Mononuclear cell (primary cell): Measurements from ENCODE around the gene TMBIM1. TPM values are rescaled to one million over a fixed set of nuclear protein-coding genes. Genes with fewer than 3 reads are reported as not detected.
A peak's percentile ranks its signal among the peaks of the same experiment; 100 is the strongest.
"Not testable (repeated sequence)": the region's sequence is repeated elsewhere in the genome, so short reads cannot be mapped to it uniquely, and the experiment has no call there.

Experiments used
- H3K27me3 ChIP-seq: 2 replicates; pipeline ENCODE4 v1.6.0; 2011; ENCODE audit warnings: low read length, control low read depth; ENCODE audit not compliant: insufficient read depth
- H3K4me1 ChIP-seq: 2 replicates; pipeline ENCODE4 v1.5.1; 2011; ENCODE audit warnings: mild to moderate bottlenecking, low read length, control low read depth; ENCODE audit not compliant: insufficient read depth
- H3K4me3 ChIP-seq: 2 replicates; pipeline ENCODE4 v1.5.1; 2011; ENCODE audit warnings: mild to moderate bottlenecking, low read length, moderate library complexity
- H3K9me3 ChIP-seq: 2 replicates; pipeline ENCODE4 v1.5.1; 2011; ENCODE audit warnings: low read depth, mild to moderate bottlenecking, control low read depth, low read length
- total RNA-seq: library from RNA; depleted of rRNA; stranded (reverse); fragments of >200 nt; gene quantifications from one replicate; pipeline ENCODE4 v1.2.3, GENCODE V29; 2012

TMBIM1 gene
- total RNA-seq, 1 donor = 87.5 TPM

- peaks cover 78% of the 10 kb centered on the region for H3K4me1 ChIP-seq
- peak overlapping the region; percentile 50 for H3K4me3 ChIP-seq
- H3K27me3 ChIP-seq = no peaks in the 10 kb centered on the region
- no peaks in the 10 kb centered on the region for H3K9me3 ChIP-seq
These were observed 31.5 kb upstream of the TMBIM1 start for GRCh38 chr2:218323526-218324472.

GRCh38 chr2:218322768-218323525 is 30.6 kb upstream of the TMBIM1 start:
- Histone ChIP-seq H3K9me3 (no peaks in the 10 kb centered on the region), H3K4me1 (peaks cover 74% of the 10 kb centered on the region), H3K27me3 (no peaks in the 10 kb centered on the region), H3K4me3 (peak overlapping the region; percentile 50)

GRCh38 chr2:218320704-218321336 is 28.5 kb upstream of the TMBIM1 start:
- H3K9me3 ChIP-seq = no peaks in the 10 kb centered on the region
- H3K27me3 ChIP-seq = no peaks in the 10 kb centered on the region
- H3K4me1 ChIP-seq = peaks cover 74% of the 10 kb centered on the region
- H3K4me3 ChIP-seq = no peak overlapping the region

GRCh38 chr2:218319813-218320365 is 27.6 kb upstream of the TMBIM1 start:
- Histone ChIP-seq H3K9me3 (no peaks in the 10 kb centered on the region), H3K4me3 (no peak overlapping the region), H3K27me3 (no peaks in the 10 kb centered on the region), H3K4me1 (peaks cover 70% of the 10 kb centered on the region)

- no peak overlapping the region for H3K4me3 ChIP-seq
- no peaks in the 10 kb centered on the region for H3K9me3 ChIP-seq
- no peaks in the 10 kb centered on the region for H3K27me3 ChIP-seq
- H3K4me1 ChIP-seq = peaks cover 70% of the 10 kb centered on the region
These were observed 25.9 kb upstream of the TMBIM1 start for GRCh38 chr2:218318241-218318640.

- Histone ChIP-seq H3K9me3 (no peaks in the 10 kb centered on the region), H3K4me1 (peaks cover 74% of the 10 kb centered on the region), H3K27me3 (no peaks in the 10 kb centered on the region), H3K4me3 (no peak overlapping the region)
These were observed 25.5 kb upstream of the TMBIM1 start for GRCh38 chr2:218317835-218318234.

GRCh38 chr2:218317303-218317630 is 25.0 kb upstream of the TMBIM1 start:
- Histone ChIP-seq H3K9me3 (no peaks in the 10 kb centered on the region), H3K4me3 (no peak overlapping the region), H3K4me1 (peaks cover 75% of the 10 kb centered on the region), H3K27me3 (no peaks in the 10 kb centered on the region)

- H3K4me3 ChIP-seq = no peak overlapping the region
- no peaks in the 10 kb centered on the region for H3K9me3 ChIP-seq
- H3K27me3 ChIP-seq = no peaks in the 10 kb centered on the region
- H3K4me1 ChIP-seq = peaks cover 58% of the 10 kb centered on the region
These were observed 23.1 kb upstream of the TMBIM1 start for GRCh38 chr2:218315397-218315796.

- H3K4me3 ChIP-seq = not testable (repeated sequence)
- H3K4me1 ChIP-seq = peaks cover 54% of the 10 kb centered on the region
These were observed 22.5 kb upstream of the TMBIM1 start for GRCh38 chr2:218314764-218315163.

GRCh38 chr2:218313356-218313755 is 21.1 kb upstream of the TMBIM1 start:
- H3K9me3 ChIP-seq = no peaks in the 10 kb centered on the region
- no peaks in the 10 kb centered on the region for H3K27me3 ChIP-seq
- H3K4me1 ChIP-seq = peaks cover 62% of the 10 kb centered on the region
- H3K4me3 ChIP-seq = no peak overlapping the region

More at GRCh38 chr2:218314764-218315163, 22.5 kb upstream of the TMBIM1 start:
- H3K27me3 ChIP-seq, H3K9me3 ChIP-seq: not testable (repeated sequence)

- Histone ChIP-seq H3K4me3 (no peak overlapping the region), H3K27me3 (no peaks in the 10 kb centered on the region), H3K4me1 (peaks cover 54% of the 10 kb centered on the region), H3K9me3 (no peaks in the 10 kb centered on the region)
These were observed 20.0 kb upstream of the TMBIM1 start for GRCh38 chr2:218312267-218312756.

GRCh38 chr2:218311541-218312266 is 19.4 kb upstream of the TMBIM1 start:
- H3K4me1 ChIP-seq = peaks cover 48% of the 10 kb centered on the region
- H3K27me3 ChIP-seq, H3K9me3 ChIP-seq, H3K4me3 ChIP-seq: not testable (repeated sequence)

GRCh38 chr2:218310853-218311540 is 18.7 kb upstream of the TMBIM1 start:
- H3K27me3 ChIP-seq = no peaks in the 10 kb centered on the region
- peaks cover 41% of the 10 kb centered on the region for H3K4me1 ChIP-seq
- H3K9me3 ChIP-seq = no peaks in the 10 kb centered on the region
- H3K4me3 ChIP-seq = no peak overlapping the region
